Motor neuron (in vitro differentiated cells): Measurements from ENCODE around the gene DNAH10. TPM values are rescaled to one million over a fixed set of nuclear protein-coding genes. Genes with fewer than 3 reads are reported as not detected.
A peak's percentile ranks its signal among the peaks of the same experiment; 100 is the strongest.

Source experiments
- ATAC-seq, 8 experiments: fragments of 200-7000 bp; cut with Tn5 transposase; replicated peaks in 6 of 8; 2 replicates each; pipeline ENCODE4 v1.8.0; 2021; ENCODE audit warnings: mild to moderate bottlenecking in 8 of 8, moderate library complexity in 8 of 8
- H3K27ac ChIP-seq, 2 donors: fragments of 250-450 bp; sonication (Bioruptor Pico); 2 replicates each; pipeline ENCODE4 v1.9.0; 2021; ENCODE audit warnings: antibody characterized with exemption in 2 of 2, mild to moderate bottlenecking in 2 of 2, moderate library complexity in 1 of 2
- H3K4me1 ChIP-seq, 2 donors: fragments of 250-450 bp; sonication (Bioruptor Pico); replicated peaks in 1 of 2; 2 replicates each; pipeline ENCODE4 v1.6.1; 2021; ENCODE audit warnings: antibody characterized with exemption in 2 of 2, mild to moderate bottlenecking in 2 of 2, moderate library complexity in 1 of 2
- H3K4me3 ChIP-seq, 5 donors: fragments of 250-450 bp; sonication (Bioruptor Pico); 2 replicates each; pipeline ENCODE4 v1.9.0; 2021; ENCODE audit warnings: antibody characterized with exemption in 5 of 5, mild to moderate bottlenecking in 5 of 5, moderate library complexity in 4 of 5
- WGBS, 10 experiments: fragments of 450-650 bp; shearing (Covaris generic); methylation state at CpG; one replicate each; pipeline ENCODE4 v1.0.0; 2022; 5-methylcytosine and 5-hydroxymethylcytosine counted together
- in situ Hi-C, 9 experiments: fragments of 400-800 bp; cut with MboI; loops; one replicate each; pipeline ENCODE4 v1.15.0; 2021; ENCODE audit warnings: low sequenced_read_pairs in 9 of 9, low pct_unique_long_range_greater_than_20kb in 2 of 9; ENCODE audit not compliant: unreplicated experiment in 9 of 9
- total RNA-seq, 8 experiments: library from RNA; unstranded; fragments of 300-600 nt; gene quantifications; 2 replicates each; pipeline versions ENCODE4 v1.2.3 to v1.2.4, GENCODE V29; 2022

Gene DNAH10
- total RNA-seq, 8 experiments from 2014 or later, result 0.67 to 153 (median 2.2) TPM

DNA sequence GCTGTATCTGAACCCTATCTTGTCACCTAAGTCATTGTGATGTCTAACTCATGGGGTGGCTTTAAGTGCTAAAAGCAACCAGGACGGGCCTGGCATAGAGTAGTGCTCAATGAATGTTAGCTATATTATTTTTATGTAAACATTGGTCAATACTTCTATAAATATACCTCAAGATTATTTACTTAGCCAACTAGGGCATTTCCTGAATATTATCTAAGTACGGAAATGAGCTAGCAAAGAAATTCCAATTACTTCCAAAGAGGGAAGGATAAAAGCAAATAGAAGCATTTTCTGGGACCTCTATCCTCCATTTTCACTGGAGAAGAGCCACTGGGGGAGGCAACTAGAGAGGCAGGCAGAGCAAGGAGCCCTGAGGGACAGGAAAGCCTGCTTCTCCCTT lies 189.9 kb downstream of the DNAH10 start:
- in situ Hi-C loops, result no loop called here
- 39 to 100% (median 81%) methylated on average over 1 to 2 of the region's 2 CpGs; no CpG with 5 or more reads in 3 of the 10 experiments for WGBS, 10 experiments
- H3K4me1 ChIP-seq, result peaks cover 42 to 61% of the 10 kb centered on the region in 2 donors
- ATAC-seq, result no peak
- H3K4me3 ChIP-seq, result no peak overlapping the region
- peak overlapping the region in 1 of 2 donors; percentile 96 for H3K27ac ChIP-seq

DNA sequence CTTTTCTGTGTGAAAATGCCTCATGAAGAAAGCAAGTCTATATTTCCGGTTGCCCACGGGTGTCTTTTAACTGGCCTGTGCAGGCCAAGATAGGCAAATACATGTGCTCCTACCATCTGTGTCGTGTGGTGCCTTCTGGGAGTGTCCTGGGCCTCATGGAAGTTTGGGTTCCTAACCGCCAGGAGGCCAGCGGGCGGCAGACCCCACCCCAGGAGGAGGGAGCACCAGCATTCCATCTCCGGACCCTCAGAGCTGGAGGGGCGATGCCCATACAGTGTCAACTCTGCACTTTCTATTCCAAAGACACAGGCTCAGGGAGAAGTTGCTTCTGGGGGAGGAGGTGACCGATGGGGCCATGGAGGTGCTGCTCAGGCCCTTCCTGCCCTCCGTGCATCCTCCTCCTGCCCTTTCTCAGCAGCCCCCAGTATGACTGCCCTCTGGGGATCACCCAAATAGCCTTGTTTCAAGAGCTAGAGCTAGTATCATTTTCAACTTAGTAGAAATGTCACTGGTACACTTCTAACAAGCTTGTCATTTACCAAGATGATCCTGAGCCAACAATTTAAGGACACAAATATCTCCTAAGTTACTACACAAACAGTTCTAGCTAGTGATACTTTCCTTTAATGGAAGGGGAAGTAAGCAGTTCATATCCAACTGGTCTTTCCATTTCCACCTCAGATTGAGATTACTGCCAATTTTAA lies 192.7 kb downstream of the DNAH10 start:
- H3K4me3 ChIP-seq, result no peak overlapping the region
- H3K27ac ChIP-seq, result no peak overlapping the region
- peaks cover 15 to 33% of the 10 kb centered on the region in 2 donors for H3K4me1 ChIP-seq
- no peak for ATAC-seq
- WGBS, 10 experiments, result 60 to 100% (median 83%) methylated on average over 1 to 10 of the region's 10 CpGs
- in situ Hi-C loops, result no loop called here

DNA sequence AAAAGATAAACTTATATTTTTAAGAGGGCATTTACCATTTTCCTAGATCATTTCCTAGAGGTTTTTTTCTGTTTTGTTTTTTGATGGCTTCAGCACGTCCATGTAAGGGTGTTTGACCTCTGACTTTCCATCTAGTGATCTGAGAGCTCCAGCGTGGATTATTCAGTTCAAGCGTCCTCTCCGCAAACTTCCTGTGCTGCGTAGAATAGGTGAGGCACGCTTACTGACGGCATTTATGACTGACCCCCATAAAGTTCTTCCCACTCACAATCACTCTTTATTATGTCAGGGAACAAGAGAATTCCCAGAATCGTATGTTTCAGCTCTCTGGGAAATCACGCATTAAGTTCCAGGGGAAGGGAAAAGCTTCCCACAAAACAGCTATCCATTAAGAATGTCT lies 194.1 kb downstream of the DNAH10 start:
- WGBS, 10 experiments, result 54 to 94% (median 63%) methylated on average over 1 to 9 of the region's 9 CpGs; no CpG with 5 or more reads in 1 of the 10 experiments
- in situ Hi-C loops, result no loop called here
- H3K4me3 ChIP-seq, result no peak overlapping the region

DNA sequence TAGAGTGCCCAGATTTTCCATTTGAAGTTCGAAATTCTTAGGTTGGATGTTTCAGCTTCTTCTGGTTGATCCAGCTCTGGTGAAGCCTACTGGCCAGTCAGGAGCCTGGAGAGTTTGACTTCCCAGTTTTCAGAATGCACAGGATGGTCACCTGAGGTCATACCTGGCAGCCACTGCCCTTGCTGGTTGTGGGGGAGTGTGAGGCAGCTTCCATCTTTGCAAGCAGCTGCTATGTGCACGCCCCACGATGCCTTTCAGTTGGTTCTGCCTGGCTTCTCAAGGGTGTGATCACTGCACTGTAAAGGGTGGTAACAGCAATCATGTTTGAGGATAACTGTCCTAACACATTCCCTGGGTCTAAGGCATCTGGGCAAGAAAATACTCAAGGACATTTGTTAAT lies 195.1 kb downstream of the DNAH10 start:
- Histone ChIP-seq H3K4me1 (peaks cover 11 to 25% of the 10 kb centered on the region in 2 donors), H3K4me3 (no peak overlapping the region), H3K27ac (no peak overlapping the region)
- no peak for ATAC-seq
- in situ Hi-C loops, result no loop called here
- WGBS, 10 experiments, result 33 to 100% (median 67%) methylated on average over 1 to 3 of the region's 3 CpGs; no CpG with 5 or more reads in 1 of the 10 experiments

More for the DNA sequence above, 194.1 kb downstream of the DNAH10 start:
- H3K27ac ChIP-seq, result no peak overlapping the region
- ATAC-seq, result no peak
- peaks cover 11 to 33% of the 10 kb centered on the region in 2 donors for H3K4me1 ChIP-seq

DNA sequence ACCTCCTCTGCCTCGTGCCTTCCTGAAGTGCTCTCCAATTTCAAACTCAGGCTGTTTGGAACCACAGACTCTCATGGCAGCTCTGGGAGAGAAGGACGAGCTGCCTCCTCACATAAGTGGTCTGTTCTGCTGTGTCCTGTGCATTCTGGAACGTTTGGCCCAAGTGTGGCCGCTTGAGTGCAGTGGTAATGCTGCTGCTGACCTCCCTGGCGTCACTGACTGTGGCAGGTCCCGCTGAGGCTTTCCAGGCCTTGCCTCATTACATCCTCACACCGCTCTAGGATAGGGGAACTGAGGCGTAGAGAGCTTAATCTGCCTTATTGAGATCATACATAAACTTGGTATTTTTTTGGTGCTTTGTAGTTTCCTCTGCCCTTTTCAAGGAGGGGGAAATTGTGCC lies 196.4 kb downstream of the DNAH10 start:
- in situ Hi-C loops, result no loop called here
- no peak overlapping the region for H3K27ac ChIP-seq
- no peak overlapping the region for H3K4me3 ChIP-seq
- ATAC-seq, result no peak
- H3K4me1 ChIP-seq, result peaks cover 11 to 23% of the 10 kb centered on the region in 2 donors
- WGBS, 10 experiments, result 78 to 100% (median 90%) methylated on average over 1 to 7 of the region's 8 CpGs; no CpG with 5 or more reads in 3 of the 10 experiments

DNA sequence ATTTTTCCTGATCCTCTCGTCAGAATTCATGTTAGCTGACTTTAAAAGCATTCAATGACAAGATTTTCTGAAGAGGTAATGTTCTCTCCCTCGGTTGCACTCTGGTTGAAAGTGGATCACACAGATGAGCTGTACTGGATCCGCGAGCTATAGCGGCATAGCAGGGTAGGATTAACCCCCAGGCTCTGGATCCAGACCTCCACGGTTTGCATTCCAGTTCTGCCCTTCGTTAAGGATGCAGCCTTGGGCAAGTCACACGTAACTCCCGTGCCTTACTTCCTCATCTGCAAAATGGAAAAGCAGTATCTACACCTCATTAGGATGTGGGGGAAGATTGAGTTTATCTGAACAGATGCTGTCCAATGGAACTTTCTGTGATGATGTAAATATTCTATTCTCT lies 196.8 kb downstream of the DNAH10 start:
- WGBS, 10 experiments, result 40 to 92% (median 83%) methylated on average over 2 to 9 of the region's 9 CpGs; no CpG with 5 or more reads in 2 of the 10 experiments
- in situ Hi-C loops, result no loop called here
- peak in 1 of 8 experiments; percentile 32 for ATAC-seq
- Histone ChIP-seq H3K27ac (no peak overlapping the region), H3K4me1 (peaks cover 11 to 23% of the 10 kb centered on the region in 2 donors), H3K4me3 (no peak overlapping the region)

DNA sequence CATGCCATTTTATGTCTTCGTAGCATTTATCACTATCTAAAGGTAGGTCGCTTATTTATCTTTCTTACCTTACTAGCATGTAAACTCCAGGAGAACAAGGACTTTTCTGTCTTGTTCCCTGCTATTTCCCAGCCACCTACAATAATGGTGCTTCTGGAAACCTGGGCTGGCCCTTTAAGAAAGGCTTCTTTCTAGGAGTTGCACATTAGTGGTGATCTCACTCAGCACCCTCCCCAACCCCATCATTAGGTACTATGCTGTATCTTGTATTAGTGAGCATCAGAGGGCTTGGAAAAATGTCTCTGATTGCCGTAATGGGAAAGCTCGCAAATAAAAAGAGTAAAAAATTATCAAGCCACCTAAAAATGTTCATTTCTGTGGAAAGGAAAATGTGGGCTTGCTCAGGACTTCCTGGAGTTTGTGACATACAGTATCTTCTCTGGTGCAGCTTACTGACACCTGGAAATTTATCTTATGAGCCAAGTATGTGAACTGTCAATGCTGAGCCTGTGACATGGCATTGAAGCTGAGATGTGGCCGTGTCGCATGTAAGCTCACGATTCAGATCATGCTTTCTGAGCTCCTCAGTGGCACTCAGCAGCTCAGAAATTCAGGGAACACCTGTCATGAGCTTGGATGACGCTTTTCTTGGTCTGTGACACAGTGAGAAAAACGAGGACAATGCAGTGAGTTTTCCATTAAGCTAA lies 198.1 kb downstream of the DNAH10 start:
- Histone ChIP-seq H3K27ac (peak overlapping the region in 1 of 2 donors; percentile 62), H3K4me1 (peaks cover 11 to 23% of the 10 kb centered on the region in 2 donors), H3K4me3 (no peak overlapping the region)
- peak in 5 of 8 experiments; percentile 90 to 97 (median 92) for ATAC-seq
- in situ Hi-C loops, result no loop called here
- WGBS, 10 experiments, result 60 to 93% (median 83%) methylated on average over 3 to 9 of the region's 9 CpGs; no CpG with 5 or more reads in 1 of the 10 experiments

DNA sequence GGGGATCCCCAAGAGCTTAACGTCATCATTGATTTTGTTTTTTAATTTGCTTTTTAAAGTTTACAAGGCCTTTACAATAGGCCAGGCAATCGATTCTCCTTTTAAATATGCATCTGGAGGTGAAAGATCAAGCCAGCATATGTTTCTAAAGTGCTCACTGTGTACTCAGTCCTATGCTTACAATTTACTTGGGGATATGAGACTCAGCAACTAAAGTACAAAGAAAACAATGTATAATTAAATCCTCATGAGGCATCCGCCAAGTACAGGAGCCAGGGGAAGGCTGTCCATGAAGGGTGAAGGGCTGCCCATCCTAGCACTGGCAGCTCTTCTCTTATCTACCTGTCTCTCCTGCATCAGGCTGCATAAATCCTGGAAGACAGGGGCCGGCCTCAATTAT lies 198.8 kb downstream of the DNAH10 start:
- WGBS, 10 experiments, result 20 to 88% (median 66%) methylated on average over 1 to 4 of the region's 4 CpGs
- peak in 1 of 8 experiments; percentile 6 for ATAC-seq
- in situ Hi-C loops, result no loop called here
- no peak overlapping the region for H3K4me3 ChIP-seq
- peak overlapping the region in 1 of 2 donors; percentile 62 for H3K27ac ChIP-seq
- H3K4me1 ChIP-seq, result peaks cover 11 to 23% of the 10 kb centered on the region in 2 donors

DNA sequence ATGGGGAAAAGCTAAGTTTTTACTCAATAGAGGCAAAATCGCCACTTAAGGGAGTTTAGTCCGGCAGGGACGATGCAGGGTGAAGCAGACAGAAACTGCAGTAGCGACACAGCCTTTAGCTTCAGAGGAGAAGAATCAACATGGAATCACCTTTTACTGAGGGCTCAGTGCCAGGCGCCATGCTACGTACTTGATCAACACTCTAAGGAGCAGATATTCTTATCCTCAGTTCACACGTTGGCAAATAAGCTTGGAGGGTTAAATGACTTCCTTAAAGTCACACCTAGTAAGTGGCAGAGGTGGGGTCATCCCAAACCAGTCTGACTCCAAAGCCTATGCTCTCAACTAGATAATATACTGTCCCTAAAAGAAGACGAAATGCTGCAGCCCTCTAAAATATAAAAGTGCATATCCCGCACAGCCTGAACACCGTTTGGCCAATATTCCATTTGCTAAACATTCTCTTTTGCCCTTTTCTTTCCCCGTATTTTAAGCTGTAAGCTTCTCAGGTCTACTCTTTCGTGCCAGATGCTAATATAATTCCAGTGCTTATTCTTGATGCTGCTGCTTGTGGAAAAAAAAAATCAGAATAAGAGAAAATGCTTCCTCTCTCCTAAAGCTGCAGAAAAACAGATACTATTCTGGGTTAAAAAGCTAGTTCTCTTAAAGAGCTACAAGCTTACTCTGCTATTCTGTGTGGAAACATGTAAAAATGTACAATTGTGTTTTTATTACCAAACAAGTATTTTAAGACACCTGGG lies 199.7 kb downstream of the DNAH10 start:
- ATAC-seq, result no peak
- H3K4me3 ChIP-seq, result no peak overlapping the region
- in situ Hi-C loops, result no loop called here
- no peak overlapping the region for H3K27ac ChIP-seq
- peaks cover 11 to 16% of the 10 kb centered on the region in 2 donors for H3K4me1 ChIP-seq
- WGBS, 10 experiments, result 61 to 100% (median 86%) methylated on average over 2 to 12 of the region's 12 CpGs

DNA sequence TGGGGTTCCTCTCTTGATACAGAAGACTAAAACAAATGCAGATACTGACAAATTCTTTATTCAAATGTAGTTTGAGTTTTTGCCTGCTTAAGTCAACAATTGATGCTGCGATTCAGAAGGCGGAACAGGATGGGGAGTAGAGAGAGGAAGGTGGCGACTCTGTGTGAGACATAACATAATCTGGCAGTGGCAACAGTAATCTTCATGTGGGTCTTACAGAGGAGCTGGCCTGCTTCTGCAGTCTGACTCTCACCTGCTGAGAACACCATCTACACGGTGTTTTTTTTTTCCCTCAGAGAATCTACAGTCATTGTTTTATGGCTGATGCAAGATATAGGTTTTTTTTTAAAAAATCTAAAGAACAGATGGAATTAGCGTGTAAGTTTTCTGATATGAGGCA lies 200.4 kb downstream of the DNAH10 start:
- peak in 2 of 8 experiments; percentile 25 to 58 for ATAC-seq
- H3K4me1 ChIP-seq, result peaks cover 11 to 16% of the 10 kb centered on the region in 2 donors
- in situ Hi-C loops, result no loop called here
- H3K27ac ChIP-seq, result no peak overlapping the region
- 45 to 83% (median 72%) methylated on average over 1 to 5 of the region's 5 CpGs; no CpG with 5 or more reads in 2 of the 10 experiments for WGBS, 10 experiments
- no peak overlapping the region for H3K4me3 ChIP-seq

DNA sequence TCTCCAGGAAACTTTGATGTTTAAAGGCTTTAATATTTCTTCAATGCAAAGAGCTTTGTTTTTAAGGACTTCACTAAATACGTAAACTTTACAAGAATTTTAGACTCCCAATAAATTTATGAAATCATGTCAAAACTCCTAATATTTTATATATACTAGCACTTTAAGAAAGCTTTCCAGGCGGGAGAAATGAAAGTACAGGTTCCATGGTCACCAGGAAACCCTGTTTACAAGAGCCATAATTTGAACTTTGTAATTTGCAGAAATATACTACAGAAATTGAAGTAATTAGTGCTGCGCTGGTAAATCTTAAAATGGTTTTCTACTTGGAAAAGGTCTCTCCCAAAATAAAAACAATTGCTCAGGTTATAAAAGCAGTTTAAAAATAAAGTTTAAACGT lies 201.7 kb downstream of the DNAH10 start:
- WGBS, 10 experiments, result 76 to 100% (median 98%) methylated on average over 1 to 4 of the region's 4 CpGs
- in situ Hi-C loops, result no loop called here
- H3K27ac ChIP-seq, result no peak overlapping the region
- no peak for ATAC-seq
- peaks cover 11 to 16% of the 10 kb centered on the region in 2 donors for H3K4me1 ChIP-seq
- no peak overlapping the region for H3K4me3 ChIP-seq

DNA sequence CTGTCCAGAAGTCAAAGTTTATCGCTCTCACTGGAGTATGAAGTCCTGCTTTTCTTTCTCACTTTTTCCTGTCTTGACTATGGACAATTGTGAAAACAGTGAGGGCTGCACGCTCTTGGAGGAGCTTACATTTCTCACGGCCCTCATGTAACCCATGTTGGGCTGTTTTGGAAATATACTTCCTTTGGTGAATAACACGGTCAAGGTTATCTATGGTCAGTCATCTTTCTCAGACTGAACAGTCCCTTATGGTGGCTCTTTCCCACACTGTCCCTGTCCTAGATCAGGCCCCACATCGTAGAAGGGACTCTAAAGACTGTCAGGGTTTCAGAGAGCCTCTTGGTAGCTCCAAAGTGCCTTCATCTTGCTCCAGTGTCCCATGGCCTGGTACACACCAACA lies 203.3 kb downstream of the DNAH10 start:
- ATAC-seq, result no peak
- H3K4me1 ChIP-seq, result peaks cover 5 to 10% of the 10 kb centered on the region in 2 donors
- H3K4me3 ChIP-seq, result no peak overlapping the region
- in situ Hi-C loops, result no loop called here
- H3K27ac ChIP-seq, result no peak overlapping the region
- WGBS, 10 experiments, result 50 to 92% (median 69%) methylated on average over 2 to 5 of the region's 5 CpGs

DNA sequence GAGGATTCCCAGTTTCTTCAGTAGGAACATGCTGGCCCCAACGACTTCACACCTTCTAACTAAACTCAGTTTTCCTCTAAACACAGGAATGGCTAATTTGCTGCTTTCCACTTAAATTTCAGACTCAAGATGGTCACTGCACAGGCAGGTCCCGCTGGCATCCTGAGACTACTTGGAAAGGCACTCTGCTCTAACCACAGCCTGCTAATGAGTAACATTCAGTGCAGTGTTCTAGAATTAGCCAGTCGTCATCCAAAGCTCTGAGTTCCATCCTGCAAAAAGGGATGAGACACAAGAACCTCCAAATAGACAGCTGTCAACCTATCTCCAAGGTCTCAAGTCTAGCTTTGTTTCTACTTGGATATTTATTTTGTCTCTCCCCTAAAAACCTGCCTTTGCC lies 204.5 kb downstream of the DNAH10 start:
- H3K4me1 ChIP-seq, result peaks cover 0 to 8% of the 10 kb centered on the region in 2 donors
- H3K4me3 ChIP-seq, result no peak overlapping the region
- no peak for ATAC-seq
- H3K27ac ChIP-seq, result no peak overlapping the region
- 40 to 79% (median 59%) methylated on average over 2 to 3 of the region's 3 CpGs; no CpG with 5 or more reads in 5 of the 10 experiments for WGBS, 10 experiments
- in situ Hi-C loops, result no loop called here
